CD4-positive, alpha-beta T cell (primary cell): Measurements from ENCODE around the gene VPS25. TPM values are rescaled to one million over a fixed set of nuclear protein-coding genes. Genes with fewer than 3 reads are reported as not detected.
"Not testable (repeated sequence)": the region's sequence is repeated elsewhere in the genome, so short reads cannot be mapped to it uniquely, and the experiment has no call there.

ENCODE experiments used
- ATAC-seq: fragments of 200-7000 bp; cut with Tn5 transposase; one replicate; pipeline ENCODE4 v1.10.0; 2022; ENCODE audit warnings: mild to moderate bottlenecking; ENCODE audit not compliant: poor library complexity
- CTCF ChIA-PET: fragments of 350-600 bp; sonication (Branson Sonifier 250); formaldehyde crosslinking; loops from one replicate; lab custom pipeline; 2021; ENCODE audit warnings: antibody characterized with exemption, inconsistent platforms; lab: Charles Lee
- POLR2A ChIA-PET: fragments of 350-600 bp; sonication (Branson Sonifier 250); formaldehyde crosslinking; loops from one replicate; lab custom pipeline; 2021; ENCODE audit warnings: antibody characterized with exemption, inconsistent platforms; lab: Charles Lee
- DNase-seq, 14 experiments: peaks; one replicate each; pipeline ENCODE4 v3.0.0-alpha.2; 2013 to 2020; ENCODE audit warnings: mixed read lengths in 2 of 14
- H3K27ac ChIP-seq, 2 donors: one replicate each; pipeline versions ENCODE4 v1.5.1 to v1.7.0; 2013; ENCODE audit warnings: low read length in 2 of 2, low read depth in 1 of 2, mild to moderate bottlenecking in 1 of 2
- H3K27me3 ChIP-seq, 2 experiments: 1 replicate in 1 of 2; 2 replicates in 1 of 2; pipeline versions ENCODE4 v1.6.1 to v1.7.0; 2013; ENCODE audit warnings: low read length in 2 of 2, control low read depth in 1 of 2, mild to moderate bottlenecking in 1 of 2, moderate library complexity in 1 of 2; ENCODE audit not compliant: insufficient read depth in 2 of 2, control insufficient read depth in 1 of 2
- H3K36me3 ChIP-seq: one replicate; pipeline ENCODE4 v1.6.1; 2013; ENCODE audit warnings: low read length, control low read depth; ENCODE audit not compliant: insufficient read depth
- H3K4me1 ChIP-seq: one replicate; pipeline ENCODE4 v1.6.1; 2013; ENCODE audit warnings: low read length, control low read depth; ENCODE audit not compliant: insufficient read depth
- H3K4me3 ChIP-seq: one replicate; pipeline ENCODE4 v1.5.1; 2013; ENCODE audit warnings: mild to moderate bottlenecking, low read length, moderate library complexity
- H3K9me3 ChIP-seq, 2 experiments: 1 replicate in 1 of 2; 2 replicates in 1 of 2; pipeline versions ENCODE4 v1.6.1 to v1.7.0; 2013; ENCODE audit warnings: low read length in 2 of 2, mild to moderate bottlenecking in 2 of 2, control low read depth in 1 of 2, moderate library complexity in 1 of 2; ENCODE audit not compliant: control insufficient read depth in 1 of 2, insufficient read depth in 1 of 2
- H3K27ac Mint-ChIP-seq: one replicate; pipeline ENCODE4 v1.8.0; 2020; ENCODE audit warnings: mixed read lengths
- H3K27me3 Mint-ChIP-seq: one replicate; pipeline ENCODE4 v1.8.0; 2021; ENCODE audit warnings: mixed read lengths
- H3K36me3 Mint-ChIP-seq: one replicate; pipeline ENCODE4 v1.8.0; 2021; ENCODE audit warnings: low read depth, mixed read lengths
- H3K4me1 Mint-ChIP-seq: one replicate; pipeline ENCODE4 v1.8.0; 2021; ENCODE audit warnings: low read depth, mixed read lengths
- H3K4me3 Mint-ChIP-seq: one replicate; pipeline ENCODE4 v1.8.0; 2020; ENCODE audit warnings: mild to moderate bottlenecking, mixed read lengths
- H3K9me3 Mint-ChIP-seq: one replicate; pipeline ENCODE4 v1.8.0; 2020; ENCODE audit warnings: mixed read lengths
- CTCF ChIP-seq: fragments of 200-600 bp; IDR thresholded peaks from one replicate; pipeline ENCODE4 v1.8.0; 2022; ENCODE audit warnings: antibody characterized with exemption, mild to moderate bottlenecking
- intact Hi-C, 2 experiments: fragments of 100-400 bp; cut with DNase I in 1 of 2; cut with micrococcal nuclease in 1 of 2; formaldehyde crosslinking; loops; one replicate each; pipeline versions ENCODE4 v1.15.1 to v1.9.0; 2023 to 2025; cut with DNase I, micrococcal nuclease
- total RNA-seq, 174 experiments: library from RNA in 2 of 174; stranded (reverse) in 2 of 174; gene quantifications; one replicate each; pipeline ENCODE4 v1.2.3 and lab custom pipeline; 2021 to 2026

VPS25 gene
- total RNA-seq, 2 experiments from 2014 or later, result 40.6 to 45.7 TPM

GRCh38 chr17:42740699-42741098 lies 32.5 kb upstream of the VPS25 start:
- no peaks in the 10 kb centered on the region for H3K9me3 ChIP-seq
- no peak for DNase-seq
- no peaks in the 10 kb centered on the region for H3K27me3 ChIP-seq
- H3K4me1 ChIP-seq, result peaks cover 29% of the 10 kb centered on the region
- Mint-ChIP-seq H3K27ac (no peak overlapping the region), H3K36me3 (peaks cover 12% of the 10 kb centered on the region), H3K4me1 (peaks cover 32% of the 10 kb centered on the region), H3K4me3 (no peak overlapping the region), H3K27me3 (no peaks in the 10 kb centered on the region), H3K9me3 (no peaks in the 10 kb centered on the region)
- CTCF ChIA-PET, result no interaction called here
- no peak for TF ChIP-seq CTCF
- no peak overlapping the region for H3K27ac ChIP-seq
- intact Hi-C loops, result loop anchor here in 1 of 2 experiments (5.0 kb wide), 1 partner anchor 58 kb away; the partner anchor contains the start of genes CCR10 and CNTNAP1
- no peak for ATAC-seq
- H3K36me3 ChIP-seq, result peaks cover 2% of the 10 kb centered on the region
- POLR2A ChIA-PET, result no interaction called here
- no peak overlapping the region for H3K4me3 ChIP-seq

GRCh38 chr17:42742916-42743315 lies 30.3 kb upstream of the VPS25 start:
- DNase-seq, H3K9me3 ChIP-seq, ATAC-seq, H3K36me3 ChIP-seq, H3K36me3 Mint-ChIP-seq, H3K4me3 ChIP-seq, H3K4me3 Mint-ChIP-seq, H3K9me3 Mint-ChIP-seq, H3K27me3 Mint-ChIP-seq, POLR2A ChIA-PET, H3K27ac ChIP-seq, H3K27me3 ChIP-seq, H3K27ac Mint-ChIP-seq: not testable (repeated sequence)
- H3K4me1 Mint-ChIP-seq, result peaks cover 26% of the 10 kb centered on the region
- intact Hi-C loops, result loop anchor here in 1 of 2 experiments (5.0 kb wide), 1 partner anchor 61 kb away; the partner anchor contains the start of genes CCR10 and CNTNAP1
- CTCF ChIA-PET, result interaction anchor here (1.0 to 1.8 kb wide), 2 partner anchors 21 to 33 kb away, joined by 3 to 6 read pairs; no protein-coding TSS in a partner anchor
- H3K4me1 ChIP-seq, result peaks cover 29% of the 10 kb centered on the region

GRCh38 chr17:42743595-42744282 lies 29.5 kb upstream of the VPS25 start:
- ChIA-PET POLR2A (interaction anchor here (1.0 to 1.1 kb wide), 4 partner anchors 16 to 135 kb away, joined by 3 to 4 read pairs (median 3); no protein-coding TSS in a partner anchor), CTCF (interaction anchor here (1.0 to 1.8 kb wide), 2 partner anchors 20 to 34 kb away, joined by 3 to 6 read pairs; no protein-coding TSS in a partner anchor)
- H3K4me1 Mint-ChIP-seq, result peaks cover 26% of the 10 kb centered on the region
- H3K27ac ChIP-seq, result peak overlapping the region in 1 of 2 donors; percentile 77
- H3K4me3 Mint-ChIP-seq, result peak overlapping the region; percentile 96
- intact Hi-C loops, result loop anchor here in 1 of 2 experiments (2.0 to 5.0 kb wide), 2 partner anchors 29 to 61 kb away; partner anchors contain the start of genes CCR10, CNTNAP1 and VPS25
- H3K4me1 ChIP-seq, result peaks cover 29% of the 10 kb centered on the region
- TF ChIP-seq CTCF, result no peak
- H3K27ac Mint-ChIP-seq, result peak overlapping the region; percentile 91
- peaks cover 2% of the 10 kb centered on the region for H3K36me3 ChIP-seq
- DNase-seq (no peak), ATAC-seq (no peak)
- H3K27me3 ChIP-seq, result peaks cover 0 to 2% of the 10 kb centered on the region in 2 experiments
- no peaks in the 10 kb centered on the region for H3K9me3 Mint-ChIP-seq
- peaks cover 6% of the 10 kb centered on the region for H3K36me3 Mint-ChIP-seq
- H3K27me3 Mint-ChIP-seq, result no peaks in the 10 kb centered on the region
- peak overlapping the region; percentile 86 for H3K4me3 ChIP-seq
- no peaks in the 10 kb centered on the region for H3K9me3 ChIP-seq
